Measurements from ENCODE around the gene NEB.
"Not testable (repeated sequence)": the region's sequence is repeated elsewhere in the genome, so short reads cannot be mapped to it uniquely, and the experiment has no call there.

Gene NEB

DNA sequence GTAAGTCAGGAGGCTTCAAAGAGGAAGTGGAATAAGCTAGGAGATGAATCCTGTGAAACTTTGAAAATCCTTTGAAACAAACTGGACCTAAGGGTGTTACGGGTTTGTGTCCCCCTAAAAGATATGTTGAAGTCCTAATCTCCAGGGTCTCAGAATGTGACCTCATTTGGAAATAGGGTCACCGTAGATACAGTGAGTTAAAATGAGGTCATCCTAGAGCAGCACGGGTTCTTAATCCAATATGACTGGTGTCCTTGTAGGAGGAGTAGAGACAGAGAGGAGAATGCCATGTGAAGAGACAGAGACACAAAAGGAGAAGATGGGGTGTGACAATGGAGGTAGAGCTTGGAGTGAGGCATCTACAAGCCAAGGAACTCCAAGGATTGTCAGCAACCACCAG, 26.9 kb upstream of the NEB start:
- no peak for DNase-seq (ENCODE audit: low read depth)

DNA sequence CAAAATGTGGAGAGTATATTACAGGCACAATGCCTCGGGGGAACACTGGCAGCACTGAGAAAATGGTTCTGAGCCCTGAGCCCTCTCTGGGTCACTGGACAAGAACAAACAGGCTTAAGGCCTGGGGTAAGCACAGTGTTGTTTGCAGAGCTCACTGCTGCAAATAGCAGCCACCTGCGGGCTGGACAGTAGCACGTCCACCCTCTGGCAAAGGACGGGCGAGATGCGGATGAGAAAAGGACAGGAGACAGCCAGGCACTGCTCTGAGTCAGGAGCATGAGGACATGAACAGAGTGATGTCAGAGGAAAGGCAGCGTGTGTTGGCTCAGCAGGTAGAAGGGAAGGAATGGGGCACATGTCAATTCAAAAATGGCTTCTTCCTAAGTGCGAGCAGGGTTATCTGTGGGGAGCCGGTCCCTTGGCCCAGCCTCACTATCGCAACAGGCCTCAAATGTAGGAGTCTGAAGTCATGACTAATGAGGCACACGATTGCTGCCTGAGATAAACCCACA, 25.9 kb upstream of the NEB start:
- DNase-seq (ENCODE audit: low read depth) = no peak

DNA sequence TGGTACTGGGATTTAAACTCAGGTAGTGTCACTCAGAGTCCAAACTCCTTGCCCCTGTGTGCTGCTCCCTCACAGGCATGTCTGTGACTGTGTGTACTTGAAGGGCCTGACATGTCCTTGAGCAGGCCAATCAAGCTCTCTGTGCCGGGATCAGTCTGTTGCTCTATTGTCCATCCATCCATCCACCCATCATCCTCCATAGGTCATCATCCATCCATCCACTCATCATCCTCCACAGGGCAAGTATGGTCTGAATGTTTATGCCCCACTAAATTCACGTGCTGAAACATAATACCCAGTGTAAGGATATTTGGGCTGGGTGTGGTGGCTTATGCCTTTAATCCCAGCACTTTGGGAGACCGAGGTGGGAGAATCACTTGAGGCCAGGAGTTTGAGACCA, 24.5 kb upstream of the NEB start:
- DNase-seq (ENCODE audit: low read depth) = no peak

DNA sequence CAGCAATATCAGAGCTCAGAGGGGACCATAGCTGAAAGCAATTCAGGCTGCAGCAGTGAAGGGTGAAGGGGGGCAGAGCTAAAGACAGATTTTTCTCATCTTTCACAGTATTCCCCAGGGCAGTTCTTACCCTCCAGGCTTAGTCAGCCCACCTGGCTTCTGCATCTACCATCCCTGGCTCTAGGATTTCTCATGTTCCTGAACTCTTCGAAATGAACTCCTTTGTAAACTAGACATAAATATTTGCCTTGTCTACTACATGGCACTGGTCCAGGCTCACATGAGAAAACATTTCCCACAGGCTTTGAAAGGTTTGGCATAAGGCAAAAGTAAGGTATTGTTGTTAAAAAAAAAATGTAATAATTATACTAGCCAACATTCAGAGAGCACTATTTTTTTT, 23.6 kb upstream of the NEB start:
- no peak for DNase-seq (ENCODE audit: low read depth)

DNA sequence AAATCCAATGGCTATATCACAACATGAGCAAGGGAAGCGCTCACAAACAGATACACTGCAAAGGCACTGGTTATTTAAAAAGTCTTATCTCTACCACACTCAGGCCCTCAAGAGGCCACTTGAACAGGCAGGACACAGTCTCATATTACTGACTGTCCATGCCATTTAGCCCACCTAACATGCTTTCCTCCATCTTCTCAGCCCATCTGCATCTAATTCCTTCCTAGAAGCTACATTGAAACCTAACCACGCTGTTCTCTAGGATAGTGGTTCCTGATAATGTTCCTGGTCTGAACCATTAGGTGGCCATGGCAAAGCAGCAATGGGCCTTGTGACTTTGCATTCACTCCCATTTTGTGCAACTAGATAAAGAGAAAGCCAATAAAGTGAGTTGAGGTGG, 22.5 kb upstream of the NEB start:
- no peak for DNase-seq (ENCODE audit: low read depth)

DNA sequence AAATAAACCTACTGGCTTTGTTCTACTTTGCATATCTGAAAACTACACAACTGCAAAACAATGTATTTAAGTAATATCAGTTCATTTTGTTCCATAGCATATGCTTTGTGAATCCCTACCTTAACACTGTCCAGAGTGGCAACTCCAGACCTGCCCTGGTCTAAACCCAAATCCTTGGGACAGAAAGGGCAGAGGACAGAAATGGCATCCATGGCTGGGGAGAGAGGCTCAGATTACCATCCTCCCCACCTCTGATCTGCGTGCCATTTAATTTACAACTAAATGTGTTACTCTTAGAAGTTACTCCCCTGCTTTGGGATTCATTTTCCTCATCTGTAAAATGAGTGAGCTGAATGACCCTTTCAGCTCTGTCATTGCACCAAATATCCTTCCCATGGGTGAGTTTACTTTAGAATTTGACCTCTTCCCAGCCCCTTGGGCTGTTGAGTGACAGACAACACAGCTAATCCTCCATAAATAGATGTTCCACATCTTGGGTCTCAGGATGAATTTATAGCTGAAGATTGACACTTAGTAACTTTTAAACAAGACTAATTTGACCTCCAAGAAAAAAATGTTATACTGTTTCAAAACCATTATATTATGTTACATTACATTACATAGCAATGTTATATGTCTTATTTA, 20.1 kb upstream of the NEB start:
- DNase-seq (ENCODE audit: low read depth) = no peak

DNA sequence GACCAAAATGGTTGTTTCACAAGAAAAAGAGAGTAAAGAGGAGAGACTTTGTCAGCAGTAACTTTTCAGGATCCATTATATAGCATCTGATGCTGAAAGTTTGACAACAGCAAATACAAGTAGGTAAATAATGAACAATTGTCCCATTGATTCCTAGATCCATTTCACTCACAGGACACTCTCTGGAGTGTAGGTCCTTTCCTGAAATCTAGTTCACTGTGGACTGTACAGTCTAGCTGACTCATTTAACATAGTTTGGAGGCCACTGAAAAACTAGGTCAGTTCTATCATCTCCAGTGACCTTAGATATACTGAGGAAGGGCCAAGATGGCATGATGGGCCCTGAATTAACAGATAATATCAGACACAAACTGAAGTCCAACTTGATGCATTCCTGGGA, 19.3 kb upstream of the NEB start:
- DNase-seq (ENCODE audit: low read depth) = no peak

DNA sequence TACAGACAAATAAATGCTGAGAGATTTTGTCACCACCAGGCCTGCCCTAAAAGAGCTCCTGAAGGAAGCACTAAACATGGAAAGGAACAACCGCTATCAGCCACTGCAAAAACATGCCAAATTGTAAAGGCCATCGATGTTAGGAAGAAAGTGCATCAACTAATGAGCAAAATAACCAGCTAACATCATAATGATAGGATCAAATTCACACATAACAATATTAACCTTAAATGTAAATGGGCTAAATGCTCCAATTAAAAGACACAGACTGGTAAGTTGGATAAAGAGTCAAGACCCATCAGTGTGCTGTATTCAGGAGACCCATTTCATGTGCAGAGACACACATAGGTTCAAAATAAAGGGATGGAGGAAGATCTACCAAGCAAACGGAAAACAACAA, 11.0 kb upstream of the NEB start:
- DNase-seq (ENCODE audit: low read depth) = not testable (repeated sequence)

DNA sequence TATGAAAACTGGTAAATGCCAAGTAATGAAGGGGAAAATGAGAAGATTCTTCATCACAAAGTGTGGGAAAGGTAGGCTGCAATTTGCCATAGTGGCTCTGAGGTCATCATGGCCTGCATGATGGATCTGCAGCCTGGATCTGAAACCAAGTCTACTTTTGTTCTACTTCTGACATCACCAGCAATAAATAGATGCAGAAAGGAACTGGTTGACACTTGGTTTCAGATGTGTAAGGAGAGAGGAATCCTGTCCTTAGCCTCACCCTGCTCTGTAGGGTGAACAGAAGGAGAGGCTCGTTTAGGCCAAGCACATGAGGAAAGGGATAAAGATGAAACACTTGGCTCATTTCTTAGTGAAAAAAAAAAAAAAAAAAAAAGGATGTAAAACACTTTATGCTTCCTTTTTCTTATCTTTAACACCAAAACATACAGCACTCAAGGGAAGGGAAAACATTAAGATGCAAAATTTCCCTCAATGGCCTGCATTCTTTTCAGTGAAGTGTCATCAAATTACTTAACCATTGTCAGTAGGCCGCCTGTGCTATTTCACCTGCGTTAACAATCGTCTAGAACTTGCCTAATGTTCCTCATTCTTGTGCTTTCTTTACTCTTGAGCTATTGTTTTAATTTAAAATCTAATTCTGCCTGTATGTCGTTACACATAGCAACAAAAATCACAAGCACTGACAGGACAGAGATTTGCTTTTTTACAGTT, 3.9 kb downstream of the NEB start:
- DNase-seq (ENCODE audit: low read depth) = no peak

DNA sequence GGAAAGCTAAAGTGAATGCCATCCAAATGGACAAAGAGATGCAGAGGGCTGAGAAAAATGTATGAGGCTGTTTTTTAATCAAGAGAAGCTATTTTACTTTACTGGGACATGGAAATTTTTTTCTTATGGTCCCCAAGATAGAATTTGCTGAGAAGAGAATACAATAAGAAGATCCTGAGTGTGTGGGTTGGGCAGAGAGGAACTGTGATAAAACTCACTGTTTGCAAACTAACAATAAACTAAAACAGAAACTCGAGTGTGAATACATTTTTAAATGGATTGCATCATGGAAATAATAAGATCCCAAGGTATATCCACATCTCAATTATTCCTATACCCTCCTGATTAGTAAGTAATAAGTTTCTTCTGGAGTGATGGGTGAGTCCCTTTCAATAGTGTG, 4.4 kb downstream of the NEB start:
- no peak for DNase-seq (ENCODE audit: low read depth)

DNA sequence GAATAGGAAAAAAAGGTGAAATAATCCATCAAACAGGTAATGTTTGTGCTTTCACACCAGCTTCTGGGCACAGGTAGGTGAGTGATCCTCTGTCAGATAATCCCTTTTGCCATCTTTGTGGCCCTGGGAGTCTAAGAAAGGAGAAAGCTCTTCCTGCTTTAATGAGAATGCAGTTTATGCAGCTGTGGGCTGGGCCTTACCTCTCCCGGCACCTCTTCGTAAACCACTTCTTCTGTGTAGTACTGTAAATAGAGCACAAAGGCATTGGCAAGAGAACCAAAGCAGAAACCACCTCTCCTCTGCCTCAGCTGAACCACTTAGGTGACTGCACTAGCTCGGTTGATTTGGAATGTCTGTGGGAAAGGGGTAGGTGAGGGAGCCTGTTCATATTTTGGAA, 4.9 kb downstream of the NEB start:
- DNase-seq (ENCODE audit: low read depth) = no peak

DNA sequence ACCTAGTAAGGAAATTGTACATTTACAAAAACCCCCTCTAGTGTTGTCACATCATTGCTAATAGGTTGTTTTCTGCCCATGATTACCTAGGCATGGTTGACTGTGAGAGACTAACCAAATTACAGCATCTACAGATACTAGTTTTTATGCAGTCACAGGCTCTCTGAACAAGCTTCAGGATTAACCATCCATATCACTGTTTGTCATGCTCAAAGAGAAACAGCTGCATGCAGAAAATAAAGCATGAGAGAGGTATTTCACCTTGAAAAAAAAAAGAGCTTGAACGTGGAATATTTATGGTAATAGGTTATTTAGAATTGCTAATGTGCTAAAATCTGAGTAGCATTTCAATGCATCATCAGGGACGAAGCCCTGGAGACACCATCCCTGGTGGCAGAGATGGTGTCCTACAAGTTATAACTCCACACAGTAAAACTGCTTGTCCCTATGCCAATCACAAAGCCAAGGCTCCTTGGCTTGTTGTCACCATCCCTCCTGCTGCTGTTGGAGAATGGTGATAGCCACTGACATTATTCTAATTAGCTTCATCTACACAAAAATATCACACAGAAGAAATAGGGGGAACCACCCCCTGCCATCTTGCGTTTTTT, 5.4 kb downstream of the NEB start:
- no peak for DNase-seq (ENCODE audit: low read depth)

DNA sequence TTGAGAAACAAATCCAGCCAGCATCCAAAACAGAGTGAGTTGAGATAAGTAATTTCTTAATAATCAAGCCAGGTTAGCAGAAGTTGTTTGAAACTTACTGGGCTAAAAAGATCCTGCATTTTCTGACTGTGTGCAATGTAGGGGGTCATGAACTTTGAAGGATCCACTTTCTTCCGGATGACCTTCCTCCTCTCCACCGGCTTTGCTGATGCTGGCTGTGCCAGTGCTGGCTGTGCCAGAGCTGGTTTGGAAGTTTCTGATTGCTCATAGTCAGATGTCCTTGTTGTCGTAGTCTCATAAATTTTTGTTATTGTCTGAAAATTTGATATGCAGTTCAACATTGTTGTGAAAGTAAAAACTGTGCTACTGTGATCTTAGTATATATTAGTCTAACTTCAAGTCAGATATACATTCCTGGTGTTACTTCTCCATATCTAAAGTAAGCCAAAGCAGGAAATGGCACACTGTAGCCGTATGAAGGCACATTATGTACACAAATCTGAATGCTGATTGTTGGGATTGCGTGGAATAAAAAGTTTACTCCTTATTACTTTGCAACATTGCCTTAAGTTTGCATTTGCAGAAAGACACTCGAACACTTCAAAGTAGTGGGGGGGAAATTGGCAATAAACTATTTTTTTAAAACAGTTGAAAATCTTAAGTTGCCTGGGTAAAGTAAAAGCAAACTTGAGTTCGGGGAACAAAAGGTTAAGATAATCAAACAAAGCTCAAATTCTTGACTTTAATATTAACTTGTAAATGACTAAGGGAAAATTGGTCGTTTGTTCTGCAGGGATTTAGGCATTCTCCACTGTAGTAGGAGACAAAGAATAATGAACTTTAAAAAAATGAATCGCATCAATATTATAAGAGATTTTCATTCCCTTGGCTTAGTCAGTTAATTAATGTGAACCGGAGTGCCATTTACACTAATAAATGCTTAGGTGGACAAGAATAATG, 6.4 kb downstream of the NEB start:
- DNase-seq (ENCODE audit: low read depth) = no peak

DNA sequence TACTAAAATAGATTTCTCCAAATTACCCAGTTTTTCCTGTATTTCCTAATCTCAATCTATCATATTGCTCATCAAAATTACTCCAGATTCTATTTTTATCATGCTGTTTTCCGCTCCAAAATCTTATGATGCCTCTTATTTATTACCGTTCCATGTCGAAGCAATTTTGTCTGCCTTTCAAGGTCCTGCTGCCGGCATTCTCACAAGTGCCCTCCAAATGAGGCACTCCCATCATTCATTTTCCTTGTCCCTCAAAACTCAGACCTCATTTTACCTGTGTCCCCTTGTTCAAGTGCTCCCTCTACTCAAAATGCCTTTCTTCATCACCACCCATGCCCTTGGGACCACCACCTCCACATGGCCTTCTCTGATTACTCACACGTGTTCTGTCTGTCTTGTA, 13.1 kb downstream of the NEB start:
- DNase-seq (ENCODE audit: low read depth) = no peak

DNA sequence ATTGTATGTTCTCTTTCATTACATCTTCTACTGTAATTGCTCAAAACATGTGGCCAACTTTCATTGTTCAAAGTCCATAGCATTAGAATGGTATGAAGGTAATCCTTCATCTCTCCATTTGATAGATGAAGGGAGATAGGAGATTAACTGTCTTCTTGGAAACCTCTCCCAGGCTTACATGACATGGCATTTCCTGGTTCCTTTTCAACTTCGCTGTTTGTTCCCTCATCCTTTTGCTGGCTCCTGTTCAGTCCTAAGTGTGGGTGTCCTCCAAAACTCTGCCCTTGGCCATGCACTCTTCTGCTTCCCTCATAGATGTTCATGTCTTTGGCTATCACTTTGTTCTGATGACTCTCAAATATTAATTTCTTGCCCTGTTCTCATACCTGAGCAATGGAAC, 13.8 kb downstream of the NEB start:
- DNase-seq (ENCODE audit: low read depth) = no peak

DNA sequence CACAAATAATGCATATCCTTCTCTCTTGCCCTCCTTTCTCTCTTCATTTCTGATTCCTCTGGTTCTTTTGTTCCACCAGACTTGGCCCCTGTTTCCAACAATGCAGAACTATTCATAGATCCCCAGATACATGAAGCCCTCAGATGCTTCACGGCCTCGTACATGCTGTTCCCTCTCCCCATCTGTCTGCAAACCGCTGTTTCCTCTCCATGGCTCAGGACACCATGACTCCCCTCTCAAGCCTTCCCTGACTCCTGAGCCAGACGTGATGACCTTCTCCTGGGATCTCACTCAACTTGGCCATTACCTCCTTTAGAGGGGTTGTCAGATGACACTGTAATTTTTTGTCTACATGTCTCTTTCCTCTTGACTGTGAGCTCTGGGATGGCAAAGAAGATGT, 15.5 kb downstream of the NEB start:
- DNase-seq (ENCODE audit: low read depth) = no peak

DNA sequence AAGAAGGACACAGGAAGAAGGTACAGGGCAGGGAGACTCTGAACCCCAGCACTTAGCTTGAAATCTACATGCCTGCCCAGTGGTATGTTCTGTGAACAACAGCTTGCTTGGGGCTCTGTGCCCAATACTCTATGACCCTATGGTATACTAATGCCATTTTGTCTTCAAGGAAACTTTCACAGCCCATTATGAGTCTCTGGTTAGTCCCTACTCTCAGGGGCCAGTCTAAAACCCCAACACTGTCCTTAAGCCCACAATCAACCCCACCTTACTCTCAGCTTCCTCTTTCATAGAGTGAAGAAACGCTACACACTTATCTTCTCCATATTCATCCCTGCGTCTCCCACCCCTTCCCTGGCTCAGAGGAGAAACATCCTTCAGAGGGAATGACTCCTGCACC, 16.0 kb downstream of the NEB start:
- no peak for DNase-seq (ENCODE audit: low read depth)

DNA sequence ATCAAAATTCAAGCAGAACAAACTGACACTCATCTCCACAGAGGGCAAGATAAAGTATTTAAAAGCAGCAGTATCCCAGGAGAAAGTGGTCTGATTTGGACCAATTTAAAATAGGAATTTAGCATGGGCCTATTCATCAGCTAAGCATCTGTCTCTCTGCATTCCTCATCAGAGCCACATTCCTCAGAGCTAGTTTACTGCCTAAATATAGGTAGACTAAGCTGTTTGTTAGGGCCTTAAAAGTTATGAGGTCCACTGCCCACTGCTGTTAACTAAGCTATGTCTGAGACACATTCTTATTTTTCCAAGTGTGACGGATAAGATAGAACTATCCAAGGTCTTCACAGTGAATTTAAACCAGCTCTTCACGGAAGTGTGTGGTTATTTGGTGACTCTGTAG, 17.6 kb downstream of the NEB start:
- no peak for DNase-seq (ENCODE audit: low read depth)

DNA sequence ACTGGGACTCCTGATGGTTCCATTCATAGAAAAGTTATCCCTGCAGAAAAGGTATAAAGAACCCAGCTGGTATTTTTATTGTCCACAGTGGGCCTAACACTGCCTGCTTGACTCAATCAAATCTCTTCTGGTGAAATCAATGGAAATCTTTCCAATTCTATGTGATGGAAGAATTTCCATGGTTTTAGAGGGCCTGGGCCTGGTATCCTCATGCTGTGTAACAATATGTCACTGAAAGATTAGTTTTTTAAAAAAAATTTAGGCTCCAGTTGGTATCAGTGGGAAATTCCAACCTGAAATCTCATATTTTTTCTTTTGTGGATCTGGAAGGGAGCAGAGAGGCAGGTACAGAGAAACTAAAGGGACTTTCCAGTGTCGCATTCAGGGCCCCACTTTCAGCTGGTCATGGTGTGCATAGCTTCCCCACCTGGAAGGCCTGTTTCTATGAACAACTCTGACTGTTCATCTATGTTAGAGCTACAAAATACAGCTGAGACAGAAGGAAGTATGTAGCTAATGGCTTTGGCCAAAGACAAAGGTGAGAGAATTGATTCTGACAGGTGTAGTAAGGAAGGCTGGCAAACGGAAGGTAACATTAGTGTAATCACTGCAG, 20.9 kb downstream of the NEB start:
- no peak for DNase-seq (ENCODE audit: low read depth)

DNA sequence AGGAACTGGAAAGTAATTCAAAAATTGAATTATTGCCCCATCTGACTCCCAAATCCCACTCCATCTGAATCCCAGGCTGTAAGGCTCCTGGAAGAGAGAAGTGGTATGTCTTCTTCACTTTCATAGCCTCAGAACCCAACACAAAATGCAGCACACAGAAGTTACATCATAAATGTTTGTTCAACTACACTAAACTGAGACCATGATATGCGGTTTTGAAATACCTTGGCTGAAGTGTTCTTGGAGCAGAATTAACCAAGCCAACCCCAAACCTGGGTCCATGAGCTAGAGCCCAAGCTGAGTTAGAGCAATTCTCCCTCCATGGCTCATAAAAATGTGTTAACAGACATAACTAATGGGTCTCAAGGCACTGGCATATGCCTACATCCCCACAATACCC, 23.3 kb downstream of the NEB start:
- DNase-seq (ENCODE audit: low read depth) = no peak

DNA sequence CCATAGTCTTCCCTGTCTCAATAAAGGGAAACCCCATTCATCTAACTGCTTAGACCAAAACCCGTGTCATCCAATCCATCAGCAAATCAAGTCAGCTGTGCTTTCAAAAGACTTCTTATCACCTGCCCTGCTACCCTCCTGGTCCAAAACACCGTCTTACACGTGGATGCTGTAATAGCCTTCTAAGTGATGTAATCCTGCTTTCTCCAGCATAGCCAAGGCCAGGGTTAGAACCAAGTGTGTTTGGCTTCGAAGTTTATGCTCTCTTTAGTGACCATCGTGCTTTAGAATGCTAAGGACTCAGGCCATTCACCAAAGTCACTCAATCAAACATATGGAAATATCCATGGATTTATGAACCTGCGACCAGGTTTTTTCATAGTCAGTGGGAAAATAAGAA, 25.5 kb downstream of the NEB start:
- DNase-seq (ENCODE audit: low read depth) = no peak

DNA sequence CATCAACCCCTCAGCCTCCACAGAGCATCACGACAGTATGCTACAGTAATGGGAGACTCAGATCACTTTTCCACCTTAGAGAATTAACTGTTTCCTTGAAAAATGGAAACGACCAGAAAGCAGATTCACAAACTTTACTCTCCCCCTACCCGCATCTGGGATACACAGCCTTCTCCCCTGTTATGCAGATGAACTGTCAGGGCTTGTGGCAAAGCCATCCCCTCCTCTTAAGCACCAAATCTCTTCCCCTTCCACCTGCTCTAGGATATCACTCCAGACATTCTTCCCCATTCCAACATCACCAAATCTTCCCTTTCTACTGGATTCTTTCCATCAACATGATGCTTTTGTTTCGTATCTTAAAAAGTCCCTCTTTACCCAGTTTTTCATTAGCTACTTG, 26.4 kb downstream of the NEB start:
- no peak for DNase-seq (ENCODE audit: low read depth)
